GDM1 (cell line): ENCODE data around the gene NFU1.
"Not testable (repeated sequence)": the region's sequence is repeated elsewhere in the genome, so short reads cannot be mapped to it uniquely, and the experiment has no call there.

ENCODE experiments used
- DNase-seq: peaks from one replicate; lab custom pipeline; 2025; lab: John Stamatoyannopoulos, UW

The NFU1 gene

DNA sequence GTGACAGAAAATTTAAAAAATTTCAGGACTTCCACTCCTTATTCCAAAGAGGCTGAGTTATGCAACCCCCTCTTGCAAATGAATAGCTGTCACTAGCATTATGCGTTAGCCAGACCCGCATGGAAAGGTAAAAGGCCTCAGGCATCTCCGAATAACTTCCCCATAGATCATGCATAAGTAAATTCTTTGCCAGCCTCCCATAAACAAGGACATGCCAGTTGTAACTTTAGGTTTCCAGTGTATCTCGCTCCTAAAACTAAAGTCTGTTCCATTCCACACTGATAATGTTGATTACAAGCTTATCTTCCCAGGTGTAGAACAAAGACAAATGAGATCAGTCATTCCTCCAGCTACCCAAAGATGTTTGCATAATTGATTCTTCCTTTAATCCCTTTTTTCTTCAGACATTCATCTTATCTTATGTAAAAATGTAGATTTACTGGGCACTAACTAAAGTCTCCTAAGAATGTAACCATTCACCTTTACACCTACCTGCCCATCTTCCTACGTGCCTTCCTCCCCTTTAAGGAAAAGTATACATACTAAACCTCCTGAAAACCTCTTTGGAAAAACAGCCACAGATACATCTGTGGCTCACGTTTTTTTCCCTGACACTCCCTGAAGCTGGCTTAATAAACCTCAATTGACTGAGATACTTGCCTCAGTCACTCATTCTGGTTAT is 13.6 kb upstream of the NFU1 start:
- DNase-seq: no peak

DNA sequence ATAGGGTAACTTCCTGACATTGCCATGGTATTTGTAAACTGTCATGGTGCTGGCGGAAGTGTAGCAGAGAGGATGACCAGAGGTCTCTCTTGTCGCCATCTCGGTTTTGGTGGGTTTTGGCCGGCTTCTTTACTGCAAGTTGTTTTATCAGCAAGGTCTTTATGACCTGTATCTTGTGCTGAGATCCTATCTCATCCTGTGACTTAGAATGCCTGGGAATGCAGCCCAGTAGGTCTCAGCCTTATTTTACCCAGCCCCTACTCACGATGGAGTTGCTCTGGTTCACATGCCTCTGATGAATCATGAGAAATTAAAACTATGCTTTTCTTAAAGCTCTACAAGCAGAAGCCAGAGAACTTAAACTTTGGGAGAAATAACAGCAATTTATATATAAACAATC is 12.7 kb upstream of the NFU1 start:
- no peak for DNase-seq

DNA sequence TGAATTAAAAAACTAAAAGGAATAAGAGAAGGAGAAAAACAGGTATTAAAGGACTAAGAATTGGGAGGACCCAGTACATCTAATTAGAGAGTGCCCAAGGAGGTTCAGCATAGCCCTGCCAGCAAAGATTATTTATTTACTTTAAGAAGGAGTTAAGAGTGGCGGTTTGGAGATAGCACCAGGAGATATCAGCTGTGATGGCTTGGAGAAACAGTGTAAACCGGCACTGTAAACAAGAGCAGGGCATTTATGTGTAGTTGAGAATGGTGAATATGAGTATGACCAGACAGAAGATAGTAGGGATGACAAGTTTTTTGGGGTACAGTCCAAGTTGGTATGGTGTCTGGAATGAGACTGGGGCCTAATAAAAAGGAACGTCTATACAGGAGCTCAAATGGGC is 6.4 kb upstream of the NFU1 start:
- not testable (repeated sequence) for DNase-seq

DNA sequence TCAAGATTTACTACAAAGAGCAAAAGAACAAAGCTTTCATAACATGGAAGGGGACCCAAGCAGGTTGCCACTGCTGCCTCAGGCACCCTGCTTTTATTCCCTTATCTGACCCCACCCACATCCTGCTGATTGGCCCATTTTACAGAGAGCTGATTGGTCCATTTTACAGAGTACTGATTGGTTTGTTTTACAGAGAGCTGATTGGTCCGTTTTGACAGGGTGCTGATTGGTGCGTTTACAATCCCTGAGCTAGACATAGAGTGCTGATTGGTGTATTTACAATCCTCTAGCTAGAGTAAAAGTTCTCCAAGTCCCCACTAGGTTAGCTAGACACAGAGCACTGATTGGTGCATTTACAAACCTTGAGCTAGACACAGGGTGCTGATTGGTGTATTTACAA is 2.3 kb upstream of the NFU1 start:
- DNase-seq: not testable (repeated sequence)

DNA sequence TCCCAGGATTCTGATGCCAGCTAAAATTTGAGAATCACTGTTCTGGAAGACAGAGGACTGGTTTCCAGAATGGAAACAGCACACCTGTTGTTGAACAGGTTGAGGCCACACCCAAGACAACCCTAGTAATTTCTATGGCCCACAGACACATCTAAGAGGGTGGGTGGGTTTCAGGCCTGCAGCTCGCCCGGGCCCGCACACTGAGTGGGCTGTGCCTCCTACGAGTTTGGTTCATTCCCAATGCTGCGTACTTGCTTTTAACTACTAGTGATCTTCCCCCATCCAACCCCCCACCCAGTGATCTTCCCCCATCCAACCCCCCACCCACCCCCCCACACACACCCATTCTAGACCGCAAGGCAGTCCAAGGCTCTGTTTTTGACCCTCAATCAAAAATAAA is 1.3 kb upstream of the NFU1 start:
- no peak for DNase-seq

DNA sequence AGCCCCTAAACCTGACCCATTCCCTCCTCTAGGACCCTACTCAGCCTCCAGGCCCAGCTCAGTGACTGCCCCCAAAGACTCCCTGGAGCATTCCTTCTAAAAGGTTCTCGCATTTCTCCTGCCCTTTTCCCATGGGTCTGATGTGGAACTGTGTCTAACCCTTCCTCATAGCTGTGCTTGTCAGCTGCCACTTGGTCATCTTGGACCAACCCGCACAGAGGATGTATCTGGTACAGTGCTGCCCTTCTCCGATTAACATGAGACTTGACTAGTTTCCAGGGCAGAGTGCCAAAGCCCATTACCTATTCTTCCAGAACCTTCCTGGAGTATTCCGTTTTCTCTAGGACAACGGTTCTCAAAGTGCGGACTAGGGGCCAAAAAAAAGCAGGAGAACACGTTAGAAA is 518 bp upstream of the NFU1 start:
- no peak for DNase-seq

DNA sequence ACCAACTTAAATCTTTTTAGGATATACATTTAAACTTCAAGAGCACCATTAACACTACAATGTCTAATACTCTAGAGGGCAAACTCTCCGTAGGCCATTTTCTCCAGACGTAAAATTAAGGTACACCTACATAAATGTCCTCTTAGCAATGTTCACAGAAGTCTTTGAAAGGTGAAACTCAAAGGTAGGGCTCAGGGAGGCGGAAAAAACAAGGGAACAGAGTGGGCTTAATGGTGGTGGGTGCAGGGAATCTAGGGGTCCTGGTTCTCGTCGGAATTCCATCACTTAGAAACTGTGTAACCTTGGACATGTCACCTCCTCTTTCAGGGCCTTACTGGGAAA is 668 bp downstream of the NFU1 start:
- no peak for DNase-seq

DNA sequence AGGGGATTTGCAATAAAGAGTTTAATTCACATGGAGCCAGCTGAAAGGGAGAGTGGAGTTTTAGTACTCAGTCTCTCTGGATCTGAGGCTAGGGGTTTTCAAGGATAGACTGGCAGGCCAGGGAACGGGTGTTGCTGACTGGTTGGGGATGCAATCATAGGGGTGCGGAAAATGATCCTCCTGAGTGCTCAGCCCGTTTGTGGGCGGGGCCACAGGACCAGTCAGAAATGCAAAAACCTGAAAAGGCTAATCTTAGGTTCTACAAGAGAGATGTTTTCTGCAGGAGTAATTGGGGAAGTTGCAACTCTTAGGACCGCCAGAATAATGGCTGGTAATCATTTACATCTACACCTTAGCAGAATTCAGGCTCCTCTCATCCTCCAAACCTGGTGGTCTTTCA is 2.5 kb downstream of the NFU1 start:
- DNase-seq: no peak

DNA sequence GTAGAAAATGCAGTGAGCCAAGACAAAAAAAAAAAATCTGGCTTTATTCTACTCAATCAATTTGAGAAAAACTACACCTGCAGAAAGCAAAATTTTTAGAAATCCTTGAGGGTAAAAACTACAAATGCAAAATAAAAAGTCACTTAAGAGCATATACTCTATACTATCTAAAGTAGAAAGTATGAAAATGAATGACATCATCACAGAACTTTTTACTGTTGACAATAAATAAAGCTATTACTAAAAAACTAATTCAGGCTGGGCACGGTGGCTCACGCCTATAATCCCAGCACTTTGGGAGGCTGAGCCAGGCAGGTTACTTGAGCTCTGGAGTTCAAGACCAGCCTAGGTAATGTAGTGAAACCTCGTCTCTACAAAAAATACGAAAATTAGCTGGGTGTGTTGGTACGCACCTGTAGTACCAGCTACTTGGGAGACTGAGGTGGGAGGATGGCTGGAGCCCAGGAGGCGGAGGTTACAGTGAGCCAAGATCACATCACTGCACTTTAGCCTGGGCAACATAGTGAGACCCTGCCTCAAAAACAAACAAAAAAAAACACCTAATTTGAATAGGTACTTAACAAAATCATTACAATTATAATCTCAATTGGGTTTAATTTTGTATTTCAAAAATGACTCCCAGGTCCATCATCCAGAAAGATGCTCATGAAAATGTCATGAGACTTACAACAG is 7.6 kb downstream of the NFU1 start:
- DNase-seq: no peak

DNA sequence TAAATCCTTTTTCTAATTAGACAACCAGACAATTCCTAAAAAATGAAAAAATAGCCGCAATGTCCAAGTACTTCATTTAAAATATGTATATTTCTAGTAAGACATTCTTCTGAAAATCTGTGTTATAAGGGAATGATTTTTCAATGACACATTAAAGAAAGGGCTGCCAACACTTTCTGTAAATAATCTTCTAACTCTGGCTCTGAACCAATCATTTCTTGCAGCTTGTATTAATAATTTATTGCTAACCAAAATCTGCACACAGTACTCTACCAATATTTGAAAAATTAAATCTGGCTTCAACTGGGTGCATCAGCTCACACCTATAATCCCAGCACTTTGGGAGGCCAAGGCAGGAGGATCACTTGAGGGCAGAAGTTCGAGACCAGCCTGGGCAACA is 8.3 kb downstream of the NFU1 start:
- no peak for DNase-seq

DNA sequence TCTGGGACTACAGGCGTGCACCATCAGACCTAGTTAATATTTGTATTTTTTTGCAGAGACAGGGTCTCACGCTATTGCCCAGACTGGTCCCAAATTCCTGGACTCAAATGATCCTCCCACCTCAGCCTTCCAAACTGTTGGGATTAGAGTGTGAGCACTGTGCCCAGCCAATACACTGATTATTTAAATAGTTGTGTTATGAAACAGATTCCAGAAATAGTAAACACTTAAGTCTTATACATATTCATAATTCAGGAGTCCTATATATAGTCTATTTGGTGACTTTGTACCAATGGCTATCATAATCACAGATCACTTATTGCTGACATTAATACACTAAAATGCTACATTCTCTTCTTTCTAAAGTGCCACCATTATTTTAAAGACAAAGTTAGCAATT is 12.8 kb downstream of the NFU1 start:
- DNase-seq: no peak

DNA sequence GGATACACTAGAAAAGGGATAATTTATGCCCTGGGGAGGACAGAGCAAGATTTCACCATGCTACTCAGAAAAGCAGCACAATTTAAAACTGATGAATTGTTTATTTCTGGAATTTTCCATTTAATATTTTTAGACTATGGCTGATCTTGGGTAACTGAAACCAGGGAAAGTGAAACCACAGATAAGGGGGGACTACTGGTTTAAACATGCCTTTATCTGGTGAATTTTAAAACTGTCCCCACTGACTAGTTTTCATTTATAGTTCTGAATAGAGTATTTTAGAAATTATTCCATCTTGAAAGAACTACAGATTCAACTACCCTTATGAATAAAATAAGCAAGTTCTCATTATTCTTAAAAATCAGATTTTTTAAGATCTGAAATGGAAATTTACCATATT is 15.0 kb downstream of the NFU1 start:
- no peak for DNase-seq

DNA sequence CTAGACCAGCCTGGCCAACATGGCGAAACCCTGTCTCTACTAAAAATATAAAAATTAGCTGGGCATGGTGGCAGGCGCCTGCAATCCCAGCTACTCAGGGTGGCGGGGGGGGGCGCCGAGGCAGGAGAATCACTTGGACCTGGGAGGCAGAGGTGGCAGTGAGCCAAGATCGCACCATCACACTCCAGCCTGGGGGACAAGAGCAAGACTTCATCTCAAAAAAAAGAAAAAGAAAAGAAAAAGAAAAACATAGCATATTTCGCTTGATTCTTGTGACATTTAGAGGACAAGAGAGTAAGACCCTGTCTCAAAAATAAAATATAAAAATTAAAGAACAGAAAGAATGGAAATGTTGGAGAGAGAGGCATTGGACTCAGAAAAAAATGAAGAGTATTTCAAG is 18.1 kb downstream of the NFU1 start:
- not testable (repeated sequence) for DNase-seq

DNA sequence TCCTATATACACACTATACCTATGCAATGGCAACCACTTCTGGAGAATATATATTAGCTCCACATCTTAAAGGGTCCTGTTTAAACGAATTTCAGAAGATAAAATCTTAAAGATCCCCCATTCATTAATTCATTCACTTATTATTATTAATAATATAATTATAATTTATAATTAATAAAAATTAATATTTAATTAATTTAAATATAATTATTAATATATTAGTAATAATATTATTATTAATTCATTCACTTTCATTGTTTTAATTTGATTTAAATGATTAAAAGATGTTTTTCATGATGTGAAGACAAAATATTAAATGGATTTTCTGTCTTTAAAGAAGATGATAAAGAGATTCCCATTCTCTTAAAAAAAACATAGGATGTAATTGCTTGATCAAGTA is 21.1 kb downstream of the NFU1 start:
- no peak for DNase-seq

DNA sequence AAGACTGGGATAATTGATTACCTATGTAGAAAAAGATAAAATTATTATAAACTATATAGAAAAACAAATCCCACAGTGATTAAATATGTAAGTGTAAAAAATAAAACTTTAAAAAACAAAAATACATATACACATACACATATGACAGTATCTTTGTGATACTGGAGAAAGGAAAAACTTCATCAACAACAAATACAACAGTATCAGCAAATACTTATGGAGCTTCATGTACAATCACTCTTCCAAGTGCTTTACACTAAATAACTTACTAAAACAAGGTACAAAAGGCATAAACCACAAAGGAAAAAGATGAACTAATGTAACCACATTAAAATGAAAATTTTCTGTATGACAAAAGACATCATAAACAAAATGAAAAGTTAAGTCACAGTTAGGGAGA is 26.1 kb downstream of the NFU1 start:
- DNase-seq: no peak

DNA sequence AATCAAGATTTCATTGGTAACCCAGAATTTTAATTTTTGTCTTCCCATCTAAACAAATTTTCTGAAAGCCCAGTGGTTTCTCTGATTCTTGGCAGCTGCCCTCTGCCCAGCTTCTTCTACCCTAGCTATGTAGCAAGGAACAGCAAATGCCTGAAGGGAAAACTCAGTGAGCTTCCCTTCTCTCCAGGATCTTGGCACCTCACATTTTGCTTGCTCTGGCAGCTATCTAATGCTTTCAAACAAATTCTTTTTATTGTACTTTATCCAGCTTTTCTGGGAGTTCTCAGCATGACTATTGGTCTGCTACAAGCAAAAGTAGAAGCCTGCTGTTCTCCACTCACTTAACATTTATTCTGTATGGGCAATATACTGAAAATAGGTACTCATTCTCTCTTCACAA is 31.9 kb downstream of the NFU1 start:
- DNase-seq: no peak

DNA sequence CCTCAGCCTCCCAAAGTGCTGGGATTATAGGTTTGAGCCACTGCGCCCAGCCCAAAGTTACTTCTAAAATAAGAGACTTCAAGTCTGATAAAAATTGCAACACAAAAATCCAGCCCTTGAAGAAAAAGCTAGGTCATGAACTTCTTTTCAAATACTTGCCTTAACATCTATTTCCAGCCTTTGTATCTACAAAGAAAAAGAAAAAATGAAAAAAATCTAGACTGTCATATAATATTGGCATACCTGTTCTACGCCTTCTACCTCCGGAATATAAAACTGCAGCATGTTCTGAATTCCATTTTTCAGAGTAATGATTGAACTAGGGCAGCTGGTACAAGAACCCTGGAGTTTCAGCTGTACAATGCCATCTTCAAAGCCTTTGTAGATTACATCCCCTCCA is 37.1 kb downstream of the NFU1 start:
- no peak for DNase-seq

DNA sequence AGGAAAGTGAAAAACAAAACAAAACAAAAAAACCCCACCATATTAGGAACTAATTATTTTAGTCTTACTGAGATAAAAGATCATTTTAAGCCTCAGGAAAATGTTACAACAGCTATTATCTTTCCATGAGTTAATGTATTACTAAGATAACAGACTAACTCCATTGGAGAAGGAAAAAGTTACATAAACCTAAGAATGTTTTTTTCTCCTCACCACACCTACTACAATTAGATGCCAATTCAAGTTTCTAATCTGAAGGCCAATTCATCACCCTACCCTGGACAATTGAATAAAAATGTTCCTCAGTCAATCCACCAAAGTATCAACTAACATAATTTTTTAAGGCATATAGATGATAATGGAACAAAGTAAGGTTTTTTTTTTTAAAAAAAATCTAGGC is 40.0 kb downstream of the NFU1 start:
- DNase-seq: no peak

DNA sequence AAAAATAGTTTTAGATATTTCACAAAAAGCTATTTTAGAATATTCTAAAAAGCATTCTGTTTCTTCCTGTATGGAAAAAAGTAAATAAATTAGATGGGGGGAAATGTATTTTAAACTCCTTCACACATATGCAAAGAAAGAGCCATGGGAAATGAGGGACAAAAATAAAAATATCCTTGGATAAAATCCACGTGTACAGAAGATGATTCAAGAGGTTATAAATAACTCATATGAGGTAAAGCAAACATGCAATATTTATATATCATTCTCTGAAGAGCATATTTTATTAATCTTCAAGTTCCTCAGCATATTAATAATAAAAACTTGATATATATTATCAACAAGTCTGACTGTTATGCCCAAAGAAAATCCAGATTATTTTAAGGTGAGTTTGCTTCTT is 41.4 kb downstream of the NFU1 start:
- DNase-seq: no peak

DNA sequence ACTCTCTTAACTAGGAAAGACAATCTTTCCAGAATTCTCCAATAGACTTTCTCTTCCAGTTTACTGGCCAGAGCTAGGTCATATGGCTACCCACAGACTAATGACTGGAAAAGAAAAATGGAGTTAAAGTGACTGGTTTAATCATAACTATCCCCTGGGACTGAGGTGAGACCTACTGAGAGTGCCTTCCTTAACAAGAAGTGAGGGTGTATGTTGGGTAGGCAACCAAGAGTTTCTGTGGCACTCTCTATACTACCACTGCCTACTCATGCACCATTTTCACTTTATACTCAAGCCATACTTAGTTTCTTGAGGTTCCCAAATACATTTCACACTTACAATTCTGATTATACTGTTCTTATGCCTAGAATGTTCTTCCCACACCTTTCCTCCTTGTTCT is 43.3 kb downstream of the NFU1 start:
- no peak for DNase-seq

DNA sequence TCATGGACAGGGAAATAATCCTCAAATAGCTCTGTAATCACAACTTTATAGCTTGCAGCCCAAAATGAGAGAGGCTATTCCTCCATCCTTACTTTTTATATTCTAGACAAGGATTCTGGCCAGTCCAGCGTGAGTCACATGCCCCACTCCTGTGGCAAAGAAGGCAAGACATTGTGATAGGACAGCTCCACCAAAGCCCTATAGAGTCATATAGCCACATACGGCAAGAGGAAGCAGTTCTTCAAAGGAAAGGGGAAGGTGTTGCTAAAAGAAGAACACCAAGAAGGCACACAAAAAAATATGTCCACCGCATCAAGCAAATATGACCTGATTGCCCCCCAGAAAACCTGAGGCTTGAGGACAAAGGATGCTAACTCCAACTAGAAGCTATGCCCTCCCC is 46.8 kb downstream of the NFU1 start:
- peak; percentile 40 for DNase-seq

DNA sequence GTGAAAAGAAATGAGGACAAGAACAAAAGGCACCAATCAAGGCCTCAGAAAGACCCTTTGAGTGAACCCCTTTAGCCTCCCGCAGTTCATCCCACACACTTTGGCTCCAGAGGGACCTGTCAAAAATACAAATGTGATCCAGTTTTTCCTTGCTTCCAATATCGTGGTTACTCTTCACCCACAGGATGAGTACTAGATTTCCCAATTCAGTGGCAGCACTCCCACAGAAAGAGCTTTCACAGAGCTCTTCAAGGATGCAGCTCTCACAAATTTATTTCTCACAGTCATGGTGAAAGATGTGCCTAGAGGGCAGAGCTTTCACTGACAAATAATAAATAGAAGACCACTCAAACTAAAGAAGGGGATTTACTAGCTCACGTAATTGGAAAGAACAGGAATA is 47.2 kb downstream of the NFU1 start:
- DNase-seq: no peak

DNA sequence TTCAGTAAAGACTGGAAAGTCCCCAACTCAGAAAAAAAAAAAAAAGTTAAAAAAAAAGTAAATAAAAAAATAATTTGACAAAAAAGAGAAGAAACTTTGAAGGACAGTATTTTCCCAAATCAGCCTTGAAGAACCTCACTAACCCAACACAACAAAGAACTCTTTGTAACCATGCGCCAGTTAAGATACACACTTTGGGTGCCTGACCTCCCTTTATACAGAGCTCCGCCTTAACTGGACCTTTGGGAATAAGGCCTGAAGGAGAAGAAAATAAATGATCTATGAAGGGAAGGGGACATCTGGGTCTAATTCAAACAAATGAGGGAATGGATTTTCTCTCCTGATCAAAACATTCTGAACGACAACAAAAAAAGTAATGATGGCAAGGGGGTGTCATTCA is 48.0 kb downstream of the NFU1 start:
- DNase-seq: no peak

DNA sequence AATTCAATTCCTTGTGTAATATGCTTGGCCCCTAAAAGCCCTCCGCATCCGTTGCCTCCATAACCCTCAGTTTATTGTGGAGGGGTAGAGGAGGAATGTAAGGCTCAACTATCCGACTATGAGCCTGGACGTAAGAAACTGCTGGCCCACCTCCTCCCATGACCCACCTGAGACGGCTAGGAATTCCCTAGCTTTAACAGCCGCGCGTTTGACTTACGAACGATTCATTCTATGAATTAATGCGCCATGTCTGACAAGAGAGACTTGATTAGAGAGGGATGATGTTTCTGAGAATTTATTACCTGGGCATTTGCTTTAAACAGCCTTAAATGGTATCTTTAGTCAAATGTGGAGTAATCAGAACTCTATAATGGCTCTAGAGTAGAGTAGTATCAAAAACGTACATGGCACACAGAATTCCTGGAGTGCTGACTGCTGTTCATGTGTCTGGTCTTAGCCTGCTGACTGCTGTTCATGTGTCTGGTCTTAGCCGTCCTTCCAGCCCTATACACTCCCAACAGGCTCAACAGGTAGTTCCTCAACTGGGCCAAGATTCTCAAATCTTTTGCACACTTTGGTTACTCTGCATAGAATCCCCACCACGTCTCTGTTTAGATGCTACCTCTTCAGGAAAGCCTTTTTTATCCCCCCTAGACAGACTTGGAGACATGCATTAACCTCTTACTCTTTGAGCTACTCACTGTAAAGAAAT is 49.3 kb downstream of the NFU1 start:
- DNase-seq: no peak
